IPS DF 4.7 (cell line): ENCODE data around the gene SLC6A17.

Experiments used
- DNase-seq: peaks from one replicate; pipeline ENCODE4 v3.0.0-alpha.2; 2013; ENCODE audit warnings: low spot score; ENCODE audit errors: extremely low read depth

The SLC6A17 gene

GRCh38 chr1:110173466-110174105 lies 23.3 kb downstream of the SLC6A17 start:
- DNase-seq, result no peak

DNA sequence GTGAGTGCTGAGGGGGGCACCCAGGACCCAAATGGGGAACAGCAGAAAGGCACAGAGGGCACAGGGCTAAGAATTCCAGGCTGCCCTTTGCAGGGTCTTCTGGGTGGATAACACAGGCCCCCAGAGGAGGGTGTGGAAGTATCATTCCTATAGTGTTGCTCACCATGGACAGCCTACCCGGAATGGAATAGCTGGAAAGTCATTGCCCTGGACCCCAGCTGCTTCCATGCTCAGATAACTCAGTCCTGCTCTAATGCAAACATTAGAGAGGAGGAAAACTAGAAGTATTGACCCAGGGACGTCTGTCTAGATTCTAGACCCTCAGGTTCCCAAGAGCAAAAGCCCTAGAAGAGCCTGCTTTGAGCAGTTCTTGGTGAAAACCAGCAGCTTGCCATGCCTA lies 24.7 kb downstream of the SLC6A17 start:
- DNase-seq, result no peak

DNA sequence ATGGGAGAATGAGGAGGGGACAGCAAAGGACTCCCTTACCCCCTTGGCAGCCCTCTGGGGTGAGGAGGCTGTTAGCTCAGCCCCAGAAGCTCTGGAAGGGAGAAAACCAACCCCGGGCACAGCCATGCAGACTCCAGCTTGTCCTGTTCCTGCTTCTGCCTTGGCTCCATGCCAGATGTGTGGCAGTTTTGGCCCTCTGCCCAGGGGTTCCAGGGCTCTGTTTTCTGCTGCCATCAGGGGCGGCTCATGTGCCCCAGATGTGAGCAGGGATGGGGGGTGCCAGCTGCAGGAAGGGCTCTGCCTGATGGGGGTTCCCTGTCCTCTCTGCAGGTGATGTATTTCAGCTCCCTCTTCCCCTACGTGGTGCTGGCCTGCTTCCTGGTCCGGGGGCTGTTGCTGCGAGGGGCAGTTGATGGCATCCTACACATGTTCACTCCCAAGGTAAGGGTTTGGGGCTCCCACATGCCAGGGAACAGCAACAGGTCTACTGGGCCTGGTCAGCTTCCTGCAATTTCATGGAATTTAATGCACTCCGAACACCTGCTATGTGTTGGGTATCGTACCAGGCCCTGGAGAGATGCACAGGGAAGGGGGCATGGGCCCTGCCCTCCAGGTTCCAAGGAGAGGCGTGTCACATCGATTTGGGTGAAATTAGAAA lies 26.1 kb downstream of the SLC6A17 start:
- no peak for DNase-seq

GRCh38 chr1:110177775-110178174 lies 27.5 kb downstream of the SLC6A17 start:
- no peak for DNase-seq

GRCh38 chr1:110183642-110184167 lies 33.4 kb downstream of the SLC6A17 start:
- DNase-seq, result no peak

DNA sequence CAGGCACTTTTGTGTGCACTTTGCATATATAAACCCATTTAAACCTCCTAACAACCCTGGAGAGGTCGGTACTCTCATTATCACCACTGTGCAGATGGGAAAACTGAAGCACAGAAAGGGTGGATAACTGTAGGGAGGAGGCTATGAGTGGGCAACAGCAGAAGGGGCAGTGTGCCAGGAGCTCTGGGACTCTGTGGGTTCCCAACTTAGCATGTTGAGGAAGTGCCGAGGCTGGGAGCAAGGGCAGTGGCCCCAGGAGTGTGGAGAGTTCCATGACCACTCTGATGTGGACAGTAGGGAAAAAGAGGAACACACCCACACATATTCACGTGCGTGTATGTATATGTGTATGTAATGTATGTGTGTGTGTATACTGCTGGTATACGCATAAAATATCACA lies 34.2 kb downstream of the SLC6A17 start:
- DNase-seq, result no peak

- DNase-seq, result no peak
Observed at GRCh38 chr1:110185181-110185580, 34.9 kb downstream of the SLC6A17 start.

- DNase-seq, result no peak
Observed at GRCh38 chr1:110186558-110186957, 36.3 kb downstream of the SLC6A17 start.

GRCh38 chr1:110187139-110187890 lies 37.0 kb downstream of the SLC6A17 start:
- DNase-seq, result no peak

- no peak for DNase-seq
Observed at GRCh38 chr1:110188035-110188618, 37.8 kb downstream of the SLC6A17 start.

GRCh38 chr1:110189181-110189580 lies 38.9 kb downstream of the SLC6A17 start:
- no peak for DNase-seq

DNA sequence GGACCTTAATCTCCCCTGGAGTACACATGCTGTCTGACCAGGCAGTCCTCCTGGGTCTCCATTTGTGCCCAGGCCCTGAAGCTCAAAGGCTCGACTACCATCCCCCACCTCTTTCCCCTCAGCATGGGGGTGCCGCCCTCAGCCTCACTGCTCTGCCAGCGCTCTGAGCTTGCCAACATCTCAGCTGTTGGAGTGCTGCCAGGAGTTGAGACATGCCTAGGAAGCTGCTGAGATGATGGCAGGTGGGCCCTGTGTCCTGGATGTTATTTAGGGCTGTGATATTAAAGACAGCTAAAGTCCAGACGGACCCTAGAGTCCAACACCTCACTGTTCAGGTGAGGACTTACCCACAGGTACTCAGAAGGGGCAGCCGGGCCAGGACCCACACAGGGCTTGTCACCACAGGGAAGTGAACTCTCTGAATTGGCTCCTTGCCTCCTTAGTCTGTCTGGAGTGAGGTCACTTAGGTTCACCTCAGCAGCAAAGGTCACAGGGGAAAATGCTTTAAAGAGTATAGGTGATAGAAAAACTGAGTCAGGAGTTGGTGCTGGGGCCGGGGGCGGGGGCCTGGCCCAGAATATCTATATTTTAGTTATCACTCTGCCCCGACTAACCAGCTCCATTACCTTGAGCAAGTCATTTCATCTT lies 40.1 kb downstream of the SLC6A17 start:
- no peak for DNase-seq

DNA sequence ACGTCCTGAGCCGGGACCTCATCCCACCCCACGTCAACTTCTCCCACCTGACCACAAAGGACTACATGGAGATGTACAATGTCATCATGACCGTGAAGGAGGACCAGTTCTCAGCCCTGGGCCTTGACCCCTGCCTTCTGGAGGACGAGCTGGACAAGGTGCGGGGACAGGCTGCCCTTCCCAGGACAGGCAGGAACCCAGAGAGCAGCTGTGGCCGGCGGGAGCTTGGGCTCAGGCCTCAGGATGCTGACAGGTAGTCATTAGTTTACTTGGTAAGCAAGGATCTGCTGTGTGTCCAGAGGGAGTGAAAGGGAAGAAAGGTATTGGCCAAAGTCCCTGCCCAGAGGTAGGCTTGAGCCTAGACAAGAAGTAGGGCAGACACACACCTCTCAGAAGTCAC lies 42.2 kb downstream of the SLC6A17 start:
- no peak for DNase-seq

DNA sequence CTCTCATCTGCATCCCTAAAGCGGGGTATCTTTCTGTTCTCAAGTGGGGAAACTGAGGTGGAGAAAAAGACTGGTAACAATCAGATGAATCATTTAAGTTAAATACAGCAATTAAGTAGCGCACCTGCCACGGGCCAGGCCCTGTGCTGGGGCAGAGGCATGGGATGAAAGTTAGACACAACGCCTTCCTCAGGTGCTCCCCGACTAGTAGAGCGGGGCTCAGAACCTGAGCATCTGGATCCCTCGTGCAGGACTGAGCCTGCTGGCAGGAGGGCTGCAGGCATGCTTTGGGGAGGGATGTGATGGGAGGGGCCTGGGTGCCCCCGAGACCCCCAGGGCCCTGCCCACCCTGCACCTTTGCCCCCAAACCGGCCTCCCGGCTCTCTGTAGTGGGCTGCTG lies 44.9 kb downstream of the SLC6A17 start:
- DNase-seq, result no peak

- no peak for DNase-seq
Observed at GRCh38 chr1:110196917-110197765, 46.8 kb downstream of the SLC6A17 start.

DNA sequence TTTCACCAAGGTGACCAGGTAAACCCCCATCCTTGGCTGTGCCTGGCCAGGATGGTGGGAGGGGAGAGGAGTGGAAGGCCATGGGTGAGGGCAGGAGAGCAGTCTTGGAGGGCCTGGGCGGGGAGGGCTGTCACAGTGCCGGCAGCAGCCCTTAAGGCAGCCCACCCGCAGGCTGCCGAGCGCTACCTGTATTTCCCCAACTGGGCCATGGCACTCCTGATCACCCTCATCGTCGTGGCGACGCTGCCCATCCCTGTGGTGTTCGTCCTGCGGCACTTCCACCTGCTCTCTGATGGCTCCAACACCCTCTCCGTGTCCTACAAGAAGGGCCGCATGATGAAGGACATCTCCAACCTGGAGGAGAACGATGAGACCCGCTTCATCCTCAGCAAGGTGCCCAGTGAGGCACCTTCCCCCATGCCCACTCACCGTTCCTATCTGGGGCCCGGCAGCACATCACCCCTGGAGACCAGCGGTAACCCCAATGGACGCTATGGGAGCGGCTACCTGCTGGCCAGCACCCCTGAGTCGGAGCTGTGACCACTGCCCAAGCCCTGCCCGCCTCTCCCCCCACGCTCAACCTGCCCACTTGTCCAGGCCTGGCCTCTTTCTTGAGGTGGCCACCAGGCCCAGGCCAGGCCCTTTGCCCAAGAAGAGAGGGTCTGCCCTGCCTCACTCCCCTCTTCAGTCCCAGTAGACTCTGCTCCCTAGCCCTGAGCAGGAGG lies 47.8 kb downstream of the SLC6A17 start:
- no peak for DNase-seq

DNA sequence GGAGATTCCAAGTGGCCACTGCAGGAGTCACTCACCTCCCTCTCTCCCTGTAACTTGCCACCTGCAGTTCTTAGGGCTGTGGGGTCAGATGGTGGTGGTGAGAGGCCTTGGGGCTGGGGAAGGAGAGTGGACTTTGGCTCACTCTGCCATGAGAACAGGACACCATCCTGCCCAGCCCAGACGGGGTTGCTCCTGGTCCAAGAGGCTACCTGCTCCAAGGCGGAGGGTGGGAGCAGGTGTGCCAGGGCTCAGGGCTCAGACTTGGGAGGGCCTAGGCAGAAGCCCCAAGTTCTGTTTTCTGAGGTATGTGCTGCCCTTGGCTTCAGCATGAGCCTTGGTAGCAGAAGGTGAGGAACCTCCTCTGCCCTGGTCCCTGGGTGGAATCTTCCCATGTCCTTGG lies 48.5 kb downstream of the SLC6A17 start:
- DNase-seq, result no peak

DNA sequence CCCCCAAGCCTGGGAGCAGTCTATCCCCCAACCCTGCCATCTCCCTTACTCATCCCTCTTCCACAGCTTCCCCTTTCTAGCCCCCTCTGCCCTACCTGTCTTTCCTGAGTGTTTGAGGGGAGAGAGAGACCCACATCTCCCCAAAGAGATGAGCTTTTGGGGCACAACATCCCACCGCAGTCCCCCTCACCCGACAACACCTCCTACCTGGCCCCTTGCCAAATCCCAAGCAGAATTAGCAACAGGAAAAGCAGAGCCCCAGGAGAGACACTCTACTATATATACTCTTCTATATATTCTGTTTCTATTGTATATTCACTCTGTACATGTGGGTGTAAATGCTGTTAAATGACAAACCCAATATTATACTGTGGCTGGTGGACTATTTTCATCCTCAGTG lies 49.9 kb downstream of the SLC6A17 start:
- no peak for DNase-seq

DNA sequence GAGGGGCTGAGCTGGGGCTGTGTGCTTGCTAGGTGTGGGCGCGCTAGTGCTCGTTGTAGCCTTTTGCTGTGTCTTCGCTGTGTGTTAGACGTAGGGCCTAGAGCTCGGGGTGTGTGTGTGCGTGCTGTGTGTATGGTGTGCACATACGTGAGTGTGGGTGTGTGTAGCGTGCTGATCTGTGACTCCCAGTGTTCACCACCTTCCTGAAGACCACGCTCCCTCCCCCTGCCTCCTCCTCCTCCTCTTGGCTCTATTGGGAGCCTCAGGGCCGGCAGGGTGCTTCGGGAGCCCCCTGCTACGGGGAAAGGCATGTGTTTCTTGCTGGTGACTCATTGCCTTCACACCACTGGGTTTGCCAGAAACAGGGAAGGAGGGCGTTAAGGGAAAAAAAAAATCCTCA lies 50.4 kb downstream of the SLC6A17 start:
- no peak for DNase-seq
